Measurements from ENCODE around the gene CELSR1.

- TF ChIP-seq, protein P1, sequence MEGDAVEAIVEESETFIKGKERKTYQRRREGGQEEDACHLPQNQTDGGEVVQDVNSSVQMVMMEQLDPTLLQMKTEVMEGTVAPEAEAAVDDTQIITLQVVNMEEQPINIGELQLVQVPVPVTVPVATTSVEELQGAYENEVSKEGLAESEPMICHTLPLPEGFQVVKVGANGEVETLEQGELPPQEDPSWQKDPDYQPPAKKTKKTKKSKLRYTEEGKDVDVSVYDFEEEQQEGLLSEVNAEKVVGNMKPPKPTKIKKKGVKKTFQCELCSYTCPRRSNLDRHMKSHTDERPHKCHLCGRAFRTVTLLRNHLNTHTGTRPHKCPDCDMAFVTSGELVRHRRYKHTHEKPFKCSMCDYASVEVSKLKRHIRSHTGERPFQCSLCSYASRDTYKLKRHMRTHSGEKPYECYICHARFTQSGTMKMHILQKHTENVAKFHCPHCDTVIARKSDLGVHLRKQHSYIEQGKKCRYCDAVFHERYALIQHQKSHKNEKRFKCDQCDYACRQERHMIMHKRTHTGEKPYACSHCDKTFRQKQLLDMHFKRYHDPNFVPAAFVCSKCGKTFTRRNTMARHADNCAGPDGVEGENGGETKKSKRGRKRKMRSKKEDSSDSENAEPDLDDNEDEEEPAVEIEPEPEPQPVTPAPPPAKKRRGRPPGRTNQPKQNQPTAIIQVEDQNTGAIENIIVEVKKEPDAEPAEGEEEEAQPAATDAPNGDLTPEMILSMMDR (IDR thresholded peaks at IDR 0.05), result no peak
- TF ChIP-seq POLR2AphosphoS5 (IDR thresholded peaks at IDR 0.05) (no peak), POLR2A (IDR thresholded peaks at IDR 0.05) (no peak)
Observed at GRCh38 chr22:46586531-46587011, 49.2 kb upstream of the CELSR1 start.
